GM08714 (cell line): Measurements from ENCODE around the gene MAN2A2.

Experiments
- H3K4me3 ChIP-seq: fragments of 200-500 bp; sonication (Bioruptor generic); 2 replicates; pipeline ENCODE4 v1.5.1; 2014; ENCODE audit warnings: mild to moderate bottlenecking, low read length, inconsistent platforms
- ZNF274 ChIP-seq: IDR thresholded peaks from 2 replicates; pipeline ENCODE4 v1.6.1; 2012; ENCODE audit warnings: mild to moderate bottlenecking, low read depth, low read length

Gene MAN2A2

DNA sequence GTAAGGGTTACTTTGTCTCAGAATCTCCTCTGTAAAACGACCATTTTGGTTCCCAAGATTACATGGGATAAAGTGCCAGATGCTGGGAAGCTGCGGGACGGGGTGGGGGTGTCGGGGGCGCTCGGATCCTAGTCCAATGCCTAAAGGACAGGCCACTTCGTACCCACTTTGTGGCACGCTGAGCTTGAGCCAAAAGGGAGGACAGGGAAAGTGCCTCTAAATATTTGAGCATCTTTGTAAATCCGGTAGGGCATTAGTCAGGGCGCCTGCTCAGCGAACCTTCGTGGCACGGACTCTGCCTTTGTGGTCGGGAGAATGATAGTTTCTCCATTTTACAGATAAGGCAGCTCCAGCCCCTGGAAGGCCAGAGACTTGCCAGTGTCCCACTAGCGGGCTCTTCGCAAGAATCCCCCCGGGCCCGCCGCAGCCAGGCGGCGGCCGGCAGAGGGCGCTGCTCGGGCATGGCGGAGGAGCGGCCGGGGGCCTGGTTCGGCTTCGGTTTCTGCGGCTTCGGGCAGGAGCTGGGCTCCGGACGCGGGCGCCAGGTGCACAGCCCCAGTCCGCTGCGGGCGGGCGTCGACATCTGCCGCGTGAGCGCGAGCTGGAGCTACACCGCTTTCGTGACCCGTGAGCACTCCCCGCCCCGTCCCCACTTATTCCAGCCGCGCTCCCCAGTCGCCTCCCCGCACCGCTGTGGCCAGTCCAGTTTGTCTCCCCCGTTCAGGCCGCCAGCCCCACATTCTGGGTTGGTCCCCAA lies 53.4 kb downstream of the MAN2A2 start:
- peak overlapping the region; percentile 71 for H3K4me3 ChIP-seq
- no peak for TF ChIP-seq ZNF274

DNA sequence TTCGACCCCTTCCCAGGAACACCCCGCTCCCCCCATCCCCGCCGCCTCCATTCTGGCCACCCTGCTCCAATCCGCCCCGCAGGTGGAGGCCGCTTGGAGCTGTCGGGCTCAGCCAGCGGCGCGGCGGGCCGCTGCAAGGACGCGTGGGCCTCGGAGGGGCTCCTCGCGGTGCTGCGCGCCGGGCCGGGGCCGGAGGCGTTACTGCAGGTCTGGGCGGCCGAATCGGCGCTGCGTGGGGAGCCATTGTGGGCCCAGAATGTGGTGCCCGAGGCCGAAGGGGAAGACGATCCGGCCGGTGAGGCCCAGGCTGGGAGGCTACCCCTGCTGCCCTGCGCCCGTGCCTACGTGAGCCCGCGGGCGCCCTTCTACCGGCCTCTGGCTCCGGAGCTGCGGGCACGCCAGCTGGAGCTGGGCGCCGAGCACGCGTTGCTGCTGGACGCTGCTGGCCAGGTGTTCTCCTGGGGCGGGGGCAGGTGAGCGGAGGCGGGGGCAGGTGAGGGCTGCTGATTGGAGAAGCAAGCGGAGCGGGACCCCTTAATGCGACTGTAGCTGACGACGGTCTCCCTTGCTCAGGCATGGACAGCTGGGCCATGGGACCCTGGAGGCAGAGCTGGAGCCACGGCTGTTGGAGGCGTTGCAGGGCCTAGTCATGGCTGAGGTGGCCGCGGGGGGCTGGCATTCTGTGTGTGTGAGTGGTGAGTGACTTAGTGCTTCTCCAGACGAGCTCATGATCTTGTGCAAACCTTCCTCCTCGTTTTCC lies 54.1 kb downstream of the MAN2A2 start:
- TF ChIP-seq ZNF274 = no peak
- H3K4me3 ChIP-seq = peak overlapping the region; percentile 71; the same call in 1 of the 2 replicates

DNA sequence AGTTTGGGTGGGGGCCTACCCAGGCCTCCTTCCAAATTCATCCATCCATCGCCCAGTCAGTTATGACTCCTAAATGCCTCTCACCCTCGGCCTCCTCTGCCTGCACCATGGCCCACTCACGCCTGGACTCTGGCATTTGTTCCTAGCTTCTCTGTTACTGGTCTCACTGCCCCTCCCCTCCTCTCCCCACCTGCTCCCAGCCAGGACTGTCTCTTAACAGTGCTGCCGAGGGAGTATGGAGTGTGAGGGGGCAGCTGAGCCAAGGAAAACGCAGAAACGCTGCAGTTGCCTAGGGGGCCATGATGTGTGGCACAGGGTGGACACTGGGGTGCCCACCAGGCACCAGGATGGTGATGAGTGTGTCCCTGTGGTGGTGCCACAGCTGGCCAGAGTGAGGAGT lies 54.7 kb downstream of the MAN2A2 start:
- H3K4me3 ChIP-seq = no peak overlapping the region
- no peak for TF ChIP-seq ZNF274

DNA sequence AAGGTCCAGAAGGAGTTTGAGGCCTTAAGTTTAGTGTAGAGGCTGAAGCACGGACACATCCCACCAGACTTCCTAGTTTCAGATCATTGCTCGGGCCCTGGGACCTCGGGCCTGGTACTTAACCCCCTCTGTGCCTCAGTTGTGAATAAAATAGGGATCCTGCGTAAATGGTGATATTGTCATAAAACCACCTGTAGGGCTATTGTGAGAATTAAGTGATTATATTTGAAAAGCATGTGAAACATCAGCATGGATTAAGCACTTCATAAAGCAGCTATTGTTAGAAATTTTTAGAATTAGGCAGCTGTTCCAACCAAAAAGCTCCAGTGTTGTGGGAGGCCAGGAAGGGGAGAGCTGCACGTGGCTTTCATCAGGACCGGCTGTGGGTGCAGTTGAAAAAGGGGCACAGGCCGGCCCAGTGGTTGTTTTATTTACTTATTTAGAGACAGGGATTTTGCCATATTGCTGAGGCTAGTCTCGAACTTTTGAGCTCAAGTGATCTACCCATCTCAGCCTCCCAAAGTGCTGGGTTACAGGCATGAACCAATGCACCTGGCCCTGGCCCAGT lies 56.0 kb downstream of the MAN2A2 start:
- no peak for TF ChIP-seq ZNF274
- no peak overlapping the region for H3K4me3 ChIP-seq

DNA sequence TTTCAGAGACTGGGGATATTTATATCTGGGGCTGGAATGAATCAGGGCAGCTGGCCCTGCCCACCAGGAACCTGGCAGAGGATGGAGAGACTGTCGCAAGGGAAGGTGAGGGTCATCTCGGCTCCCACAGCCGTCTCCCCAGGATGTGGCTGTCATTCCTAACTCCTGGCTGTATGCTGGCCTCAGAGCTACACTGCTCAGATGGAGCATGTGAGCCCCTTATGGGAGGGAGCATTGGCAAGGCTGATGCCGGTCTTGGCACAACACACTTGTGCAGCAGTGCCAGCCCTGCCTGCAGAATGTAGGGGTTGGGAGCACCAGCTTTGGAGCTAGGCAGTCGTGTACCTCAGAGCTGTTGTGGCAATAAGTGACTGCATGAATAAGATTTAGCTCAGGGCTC lies 56.8 kb downstream of the MAN2A2 start:
- no peak overlapping the region for H3K4me3 ChIP-seq
- TF ChIP-seq ZNF274 = no peak

DNA sequence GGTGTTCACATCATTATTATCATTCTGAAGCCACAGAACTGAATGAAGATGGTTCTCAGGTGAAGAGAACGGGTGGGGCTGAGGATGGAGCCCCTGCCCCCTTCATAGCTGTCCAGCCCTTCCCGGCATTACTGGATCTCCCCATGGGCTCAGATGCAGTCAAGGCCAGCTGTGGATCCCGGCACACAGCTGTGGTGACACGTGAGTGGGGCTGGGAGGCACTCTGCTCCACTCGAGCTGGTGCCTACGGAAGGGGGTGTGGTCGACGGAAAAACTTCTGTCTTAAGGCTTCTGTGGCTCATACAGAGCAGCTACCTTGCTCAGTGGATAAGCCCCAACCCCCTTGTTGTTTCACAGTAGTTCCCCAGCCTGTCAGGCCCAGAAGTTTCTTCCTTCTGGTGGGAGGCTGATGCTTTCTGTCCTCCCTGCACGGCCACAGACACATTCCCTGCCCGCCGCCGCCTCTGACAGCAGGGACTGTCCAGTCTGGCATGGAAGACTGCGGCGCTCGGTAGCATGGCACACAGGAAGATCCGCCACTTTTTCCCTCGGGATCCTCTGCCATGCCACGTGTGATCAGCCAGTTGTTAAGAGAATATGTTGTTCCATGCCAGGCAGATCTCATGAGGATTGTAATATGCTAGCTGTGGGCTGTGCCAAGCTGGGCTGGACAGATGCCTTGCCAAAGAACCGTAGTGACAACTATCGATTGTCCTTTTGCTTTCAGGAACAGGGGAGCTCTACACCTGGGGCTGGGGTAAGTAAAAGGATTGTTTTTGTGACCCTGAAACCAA lies 57.4 kb downstream of the MAN2A2 start:
- no peak overlapping the region for H3K4me3 ChIP-seq
- TF ChIP-seq ZNF274 = no peak

DNA sequence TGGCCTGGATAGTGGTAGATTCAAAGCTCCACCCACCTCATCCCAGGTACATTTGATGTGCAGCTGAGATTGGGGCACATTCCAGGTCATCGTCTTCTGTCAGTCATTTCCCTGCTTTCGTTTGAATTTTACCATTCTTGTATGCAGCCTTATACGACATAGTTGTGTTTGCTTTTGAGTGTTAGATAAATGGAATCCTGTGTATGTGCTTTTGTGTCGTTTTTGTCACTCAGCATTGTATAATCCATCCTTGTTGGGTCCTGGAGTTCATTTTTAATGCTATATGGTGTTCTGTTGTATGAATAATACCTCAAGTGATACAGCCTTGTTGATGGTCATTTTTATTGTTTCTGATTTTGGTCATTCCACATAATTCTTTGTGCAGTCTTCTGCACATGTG lies 58.9 kb downstream of the MAN2A2 start:
- TF ChIP-seq ZNF274 = no peak
- H3K4me3 ChIP-seq = no peak overlapping the region

DNA sequence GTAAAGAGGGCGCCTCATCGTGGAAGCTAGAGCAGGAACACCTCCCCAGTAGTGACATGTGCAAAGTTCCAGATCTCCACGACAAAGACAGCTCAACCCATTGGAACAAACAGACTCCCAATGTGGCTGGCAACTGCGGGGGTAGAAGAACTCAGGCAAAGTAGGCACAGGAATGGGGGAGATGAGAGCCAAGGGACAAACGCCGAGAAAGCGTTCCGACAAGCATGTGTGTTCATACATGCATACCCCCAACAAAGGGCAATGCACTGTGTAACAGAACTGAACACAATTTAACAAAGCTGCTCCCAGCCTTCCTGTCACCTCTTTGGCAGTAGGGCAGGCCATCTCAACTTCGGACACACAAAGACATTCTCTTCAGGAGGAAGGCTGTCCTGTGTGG lies 63.2 kb downstream of the MAN2A2 start:
- no peak for TF ChIP-seq ZNF274
- H3K4me3 ChIP-seq = no peak overlapping the region

DNA sequence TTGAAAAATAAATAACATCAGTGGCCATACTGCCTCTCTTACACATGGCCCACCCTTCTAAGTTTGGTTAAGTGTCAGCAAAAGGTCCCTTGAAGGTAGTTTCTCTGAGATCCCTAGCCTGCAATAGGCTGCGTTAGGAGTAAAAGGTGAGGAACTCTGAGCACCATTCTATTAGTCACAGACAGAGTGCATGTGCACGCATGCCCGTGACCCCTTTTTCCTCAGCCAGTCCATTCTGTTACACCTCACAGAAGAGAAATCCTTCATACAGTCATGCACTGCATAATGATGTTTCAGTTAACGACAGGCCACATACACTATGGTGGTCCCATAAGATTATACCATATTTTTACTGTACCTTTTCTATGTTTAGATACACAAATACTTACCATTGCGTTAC lies 64.1 kb downstream of the MAN2A2 start:
- TF ChIP-seq ZNF274 = no peak

DNA sequence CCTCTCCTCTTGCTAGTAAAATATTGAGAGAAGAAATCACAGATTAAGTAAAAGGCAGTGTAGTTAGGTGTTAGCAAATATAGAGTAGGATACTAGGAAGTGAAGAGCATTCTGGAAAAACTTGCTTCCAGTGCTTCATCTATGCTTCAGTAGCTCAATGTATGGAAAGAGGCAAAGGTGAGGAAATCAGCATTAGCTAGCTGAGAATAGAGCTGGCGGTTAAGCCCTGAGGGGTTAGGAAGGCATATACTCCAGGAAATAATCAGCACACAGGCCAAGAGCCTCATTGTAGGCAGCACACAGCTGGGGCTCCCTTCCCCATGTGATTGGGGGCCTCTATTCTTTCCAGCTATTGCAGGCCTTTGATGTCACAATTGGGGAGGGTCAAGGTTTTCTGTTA lies 65.3 kb downstream of the MAN2A2 start:
- no peak for TF ChIP-seq ZNF274

More for the DNA sequence above, 64.1 kb downstream of the MAN2A2 start:
- H3K4me3 ChIP-seq = no peak overlapping the region

DNA sequence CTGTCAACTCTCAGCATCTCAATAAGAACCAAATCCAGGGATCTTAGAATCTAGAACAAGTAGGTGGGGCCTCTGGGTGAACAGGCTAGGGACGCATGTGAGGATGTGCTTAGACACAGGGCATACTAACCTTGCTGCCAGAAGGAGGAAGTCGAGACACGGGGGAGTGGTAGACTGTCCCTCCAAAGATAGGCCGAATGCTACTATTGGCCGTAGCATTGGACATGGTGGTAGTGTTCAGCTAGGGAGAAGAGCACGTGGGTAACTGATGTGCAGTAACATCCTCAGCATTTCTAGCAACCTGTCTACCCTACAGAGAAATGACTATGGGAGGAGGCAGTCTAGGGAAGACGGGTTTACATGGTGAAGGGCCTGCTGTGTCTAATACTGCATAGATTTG lies 67.2 kb downstream of the MAN2A2 start:
- no peak overlapping the region for H3K4me3 ChIP-seq
- TF ChIP-seq ZNF274 = no peak

More for the DNA sequence above, 65.3 kb downstream of the MAN2A2 start:
- H3K4me3 ChIP-seq = no peak overlapping the region

DNA sequence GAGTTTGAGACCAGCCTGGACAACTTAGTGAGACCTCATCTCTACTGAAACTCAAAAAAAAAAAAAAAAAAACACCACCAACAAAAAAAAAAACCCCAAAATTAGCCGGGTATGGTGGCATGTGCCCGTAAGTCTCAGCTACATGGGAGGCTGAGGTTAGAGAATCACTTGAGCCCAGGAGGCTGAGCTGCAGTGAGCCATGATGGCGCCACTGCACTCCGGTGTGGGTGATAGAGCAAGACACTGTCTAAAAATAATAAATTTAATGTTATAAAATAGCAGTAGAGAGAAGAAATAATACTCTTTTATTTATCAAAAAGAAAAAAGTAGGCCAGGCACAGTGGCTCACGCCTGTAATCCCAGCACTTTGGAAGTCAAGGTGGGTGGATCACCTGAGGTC lies 69.0 kb downstream of the MAN2A2 start:
- no peak for TF ChIP-seq ZNF274
- H3K4me3 ChIP-seq = no peak overlapping the region
